HTERT RPE-1 (cell line): ENCODE data around the gene GATA2.

Source experiments
- in situ Hi-C: fragments of 300-500 bp; cut with MboI; formaldehyde crosslinking; loops from 4 replicates; pipeline ENCODE4 v1.14.3; 2020; ENCODE audit warnings: low sequenced_read_pairs

GATA2 gene

DNA sequence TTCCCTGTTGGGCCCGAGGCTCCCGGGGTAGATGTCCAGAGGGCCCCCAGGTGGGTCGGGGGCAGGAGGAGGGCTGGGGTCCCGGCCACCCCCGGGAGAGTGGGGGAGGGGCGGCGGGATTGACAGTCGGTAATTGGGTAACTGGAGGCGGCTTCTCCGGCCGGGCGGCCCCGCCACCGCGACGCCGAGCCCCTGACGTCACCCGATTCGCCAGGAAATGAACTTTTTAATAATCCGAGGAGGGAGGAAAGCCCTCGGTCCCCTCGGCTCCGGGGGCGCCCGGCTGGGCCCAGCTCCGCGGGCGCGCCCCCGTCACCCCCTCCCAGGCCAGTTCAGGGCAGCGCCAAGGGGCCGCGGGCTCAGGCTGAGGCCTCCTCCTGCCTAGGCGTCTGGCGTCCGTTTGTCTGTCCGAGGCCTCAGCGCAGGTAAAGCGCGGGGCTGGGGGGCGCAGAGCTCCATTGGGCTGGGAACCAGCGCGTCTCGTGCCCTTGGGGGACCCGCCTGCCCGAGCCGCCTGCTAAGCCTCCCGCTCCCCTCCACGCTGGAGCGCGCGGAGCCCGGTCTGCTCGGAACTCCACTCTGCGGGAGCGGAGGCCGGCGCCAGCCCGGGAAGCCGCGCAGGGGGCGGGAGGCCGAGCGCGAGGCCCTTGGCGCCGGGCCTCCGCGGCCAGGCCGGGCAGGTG, 3.9 kb downstream of the GATA2 start:
- in situ Hi-C loops, result no loop called here

DNA sequence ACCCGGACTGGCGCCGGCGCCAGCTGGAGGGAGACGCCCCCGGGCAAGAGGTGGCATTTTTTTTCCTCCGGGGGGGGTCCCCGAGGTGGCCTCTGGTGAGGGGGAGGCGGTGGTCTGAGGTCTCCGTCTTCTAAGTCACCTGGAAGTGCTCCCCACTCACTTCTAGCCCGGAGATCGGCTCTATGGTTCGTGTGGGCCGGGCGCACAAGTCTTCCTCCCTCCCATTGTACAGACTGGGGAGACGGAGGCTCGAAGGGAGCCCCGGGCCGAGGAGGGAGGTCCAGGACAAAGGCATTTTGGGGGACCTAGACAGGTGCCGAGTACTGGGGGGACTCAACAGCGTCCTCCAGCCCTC, 4.4 kb downstream of the GATA2 start:
- in situ Hi-C loops, result no loop called here

DNA sequence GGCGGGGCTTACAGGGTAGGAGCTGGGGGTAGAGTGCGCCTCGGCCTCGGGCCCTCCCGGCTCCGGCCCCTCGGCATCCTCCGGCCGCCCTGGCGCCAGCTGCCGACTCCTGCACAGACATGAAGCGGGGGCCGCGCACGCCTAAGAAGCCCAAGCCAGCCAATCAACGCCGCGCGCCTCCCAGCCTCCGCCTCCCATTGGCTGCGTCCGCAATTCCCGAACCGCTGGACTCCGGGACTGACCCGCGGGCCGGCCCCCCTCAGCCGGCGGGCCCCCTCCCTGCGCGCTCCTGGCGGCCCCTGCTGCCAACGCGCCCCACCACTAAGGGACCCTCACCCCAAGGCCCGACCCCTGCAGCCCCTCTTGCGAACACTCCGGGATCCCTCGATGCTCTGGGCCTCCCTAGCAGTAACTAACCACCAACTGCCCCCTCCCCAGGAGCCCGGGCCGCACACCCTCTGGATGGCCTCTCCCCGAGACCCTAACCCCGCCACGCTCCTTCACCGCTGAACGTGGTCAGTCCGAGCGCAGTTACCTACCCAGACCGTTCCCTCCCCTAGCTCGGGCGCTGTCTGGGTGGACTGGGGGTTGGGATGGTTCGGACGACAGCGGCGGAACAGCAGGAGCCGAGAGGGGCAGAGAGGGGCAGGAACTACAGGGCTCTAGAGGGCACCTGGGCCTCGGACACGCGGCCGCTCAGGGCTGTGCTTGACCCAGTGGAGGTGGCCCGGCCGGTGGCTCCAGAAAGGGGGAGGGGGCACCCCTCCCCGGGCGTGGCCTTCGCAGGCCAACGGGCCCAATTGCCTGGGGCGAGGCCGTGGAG, 5.0 kb downstream of the GATA2 start:
- in situ Hi-C loops, result no loop called here

DNA sequence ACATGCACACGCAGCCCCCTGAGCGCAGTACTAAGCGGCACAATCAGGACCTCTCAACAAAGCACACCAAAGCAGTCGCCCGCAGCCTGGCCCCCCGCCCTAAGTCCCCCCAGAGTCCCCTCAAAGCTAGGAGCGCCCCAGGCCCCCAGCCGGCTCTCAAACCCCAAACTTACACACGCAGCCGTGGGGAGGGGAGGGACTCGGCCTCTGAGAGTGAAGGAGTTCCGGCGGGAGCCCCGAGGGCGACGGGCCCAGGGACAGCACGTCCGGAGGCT, 5.5 kb downstream of the GATA2 start:
- in situ Hi-C loops, result no loop called here

DNA sequence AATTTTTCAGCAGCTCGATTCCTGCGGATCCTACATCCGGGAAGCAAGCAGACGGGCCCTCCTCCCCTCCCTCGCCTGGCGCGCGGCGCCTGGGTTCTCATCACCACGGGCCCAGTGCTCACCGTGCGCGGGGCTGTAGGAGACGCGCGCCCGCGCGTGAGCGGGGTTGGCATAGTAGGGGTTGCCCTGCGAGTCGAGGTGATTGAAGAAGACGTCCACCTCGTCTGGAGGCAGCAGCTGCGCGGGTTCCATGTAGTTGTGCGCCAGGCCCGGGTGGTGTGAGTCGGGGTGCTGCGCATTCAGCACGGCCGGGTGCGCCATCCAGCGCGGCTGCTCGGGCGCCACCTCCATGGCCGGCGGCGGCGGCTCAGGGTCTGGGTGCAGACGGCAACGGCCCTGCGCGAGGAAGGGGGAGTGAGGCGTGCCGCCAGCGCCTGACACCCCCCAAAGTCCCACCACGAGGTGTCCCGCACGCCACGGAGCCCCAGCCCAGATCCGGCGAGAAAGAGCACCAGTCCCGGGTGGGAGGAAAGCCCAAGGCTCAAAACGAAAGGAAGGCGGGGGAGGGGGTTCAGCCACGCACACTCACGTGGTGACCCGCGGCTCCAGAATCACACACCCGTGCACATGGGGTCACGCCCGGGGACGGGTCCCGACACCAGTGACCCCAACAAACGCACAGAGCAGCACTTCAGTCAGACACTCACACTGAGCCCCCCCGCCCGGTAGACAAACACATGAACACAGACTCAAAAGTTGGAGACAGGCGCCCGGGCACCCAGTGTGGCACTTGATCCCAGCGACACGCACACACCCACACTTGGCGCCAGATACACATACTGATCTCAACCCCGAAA, 6.1 kb downstream of the GATA2 start:
- in situ Hi-C loops, result no loop called here

DNA sequence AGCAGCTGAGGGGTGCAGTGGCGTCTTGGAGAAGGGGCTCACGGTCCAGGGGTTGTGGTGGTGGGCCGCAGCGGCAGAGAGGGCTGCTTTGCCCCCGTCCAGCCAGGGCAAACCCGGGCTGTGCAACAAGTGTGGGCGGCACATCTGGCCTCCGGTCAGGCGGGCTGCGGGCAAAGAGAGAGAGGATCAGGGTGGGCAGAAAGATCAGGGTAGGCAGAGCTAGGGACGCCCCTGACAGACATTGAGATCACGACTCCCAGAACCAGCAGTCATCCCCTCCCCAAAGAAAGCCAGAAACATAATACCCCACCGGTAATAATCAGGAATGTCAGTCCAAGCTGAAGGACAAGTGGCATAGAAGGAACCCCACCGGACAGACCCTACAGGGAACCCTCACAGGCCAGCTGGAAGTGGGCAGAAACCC, 6.8 kb downstream of the GATA2 start:
- in situ Hi-C loops, result no loop called here

DNA sequence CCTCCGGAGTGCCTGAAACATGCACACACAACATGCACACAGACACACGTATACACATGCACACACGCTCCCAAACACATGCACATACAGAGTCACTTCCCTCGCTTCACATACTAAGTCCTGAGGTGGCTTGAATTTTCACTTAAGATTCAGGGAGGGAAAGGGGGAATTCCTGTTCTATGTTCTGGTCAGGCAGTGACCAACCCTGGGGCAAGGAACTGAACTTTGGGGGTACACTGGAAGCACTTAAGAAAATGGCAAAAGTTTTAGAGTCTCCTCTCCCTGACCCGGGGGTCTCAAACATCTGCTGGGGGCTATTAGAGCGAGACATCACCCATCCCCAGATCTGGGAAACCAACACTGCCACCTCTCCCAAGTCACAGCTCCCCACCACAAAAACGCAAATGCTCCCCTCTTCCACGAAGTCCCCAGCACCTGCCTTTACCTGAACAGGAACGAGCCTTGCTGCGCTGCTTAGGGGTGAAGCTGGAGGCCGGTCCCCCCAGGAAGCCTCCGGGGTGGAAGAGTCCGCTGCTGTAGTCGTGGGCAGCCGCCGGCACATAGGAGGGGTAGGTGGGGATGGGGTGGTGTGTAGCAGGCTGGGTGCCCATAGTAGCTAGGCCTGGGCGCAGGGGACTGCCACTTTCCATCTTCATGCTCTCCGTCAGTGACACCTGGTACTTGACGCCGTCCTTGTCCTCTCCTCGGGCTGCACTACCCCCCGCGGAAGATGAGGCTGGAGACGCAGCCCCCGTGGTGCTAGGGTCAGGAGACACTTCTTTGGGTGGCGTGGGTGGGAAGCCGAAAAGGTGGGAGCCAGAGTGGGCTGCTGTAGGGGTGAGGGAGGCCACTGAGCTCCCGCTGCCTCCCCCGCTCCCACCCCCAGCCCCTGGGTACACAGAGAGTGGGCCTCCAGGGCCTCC, 7.5 kb downstream of the GATA2 start:
- in situ Hi-C loops, result no loop called here

DNA sequence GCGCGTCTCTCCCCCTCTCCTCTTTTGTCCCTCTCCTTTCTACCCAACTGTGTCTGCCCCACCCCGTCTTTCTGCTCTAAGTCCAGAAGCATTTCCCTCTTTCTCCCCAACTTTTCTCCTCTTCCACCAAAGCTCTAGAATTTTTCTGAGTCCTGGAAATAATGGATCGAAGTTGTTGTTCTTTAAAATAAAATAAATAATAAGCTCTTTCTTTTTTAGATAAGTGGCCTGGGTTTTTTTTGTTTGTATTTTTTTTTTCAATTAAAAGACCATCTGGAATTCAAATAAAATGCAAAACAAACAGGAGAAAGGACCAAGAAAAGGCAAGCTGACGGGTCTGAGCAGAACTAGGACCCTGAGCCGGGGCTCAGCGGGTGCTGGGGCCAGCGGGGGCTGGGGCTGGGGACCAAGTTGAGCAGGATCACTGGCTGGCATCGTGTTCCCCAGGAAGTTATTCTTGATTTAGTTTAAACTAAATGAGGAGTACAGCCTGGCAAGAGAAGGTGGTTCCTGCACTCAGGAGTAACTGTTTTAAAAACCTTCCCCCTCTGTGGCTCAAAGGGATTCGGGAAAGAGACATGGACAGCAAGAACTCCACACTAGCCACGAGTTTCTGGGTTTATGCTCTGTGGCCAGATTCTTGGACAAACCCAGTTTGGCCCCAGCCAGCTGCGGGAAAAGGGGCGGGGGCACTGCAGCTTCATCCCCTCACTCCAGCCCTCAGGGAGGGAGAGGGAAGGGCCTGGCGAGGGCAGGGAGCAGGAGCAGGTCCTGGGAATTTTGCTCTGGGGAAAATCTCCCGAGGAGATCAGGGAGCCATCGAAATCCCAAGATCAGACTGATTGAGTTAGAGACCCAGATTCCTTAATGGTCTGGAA, 8.4 kb downstream of the GATA2 start:
- in situ Hi-C loops, result no loop called here

DNA sequence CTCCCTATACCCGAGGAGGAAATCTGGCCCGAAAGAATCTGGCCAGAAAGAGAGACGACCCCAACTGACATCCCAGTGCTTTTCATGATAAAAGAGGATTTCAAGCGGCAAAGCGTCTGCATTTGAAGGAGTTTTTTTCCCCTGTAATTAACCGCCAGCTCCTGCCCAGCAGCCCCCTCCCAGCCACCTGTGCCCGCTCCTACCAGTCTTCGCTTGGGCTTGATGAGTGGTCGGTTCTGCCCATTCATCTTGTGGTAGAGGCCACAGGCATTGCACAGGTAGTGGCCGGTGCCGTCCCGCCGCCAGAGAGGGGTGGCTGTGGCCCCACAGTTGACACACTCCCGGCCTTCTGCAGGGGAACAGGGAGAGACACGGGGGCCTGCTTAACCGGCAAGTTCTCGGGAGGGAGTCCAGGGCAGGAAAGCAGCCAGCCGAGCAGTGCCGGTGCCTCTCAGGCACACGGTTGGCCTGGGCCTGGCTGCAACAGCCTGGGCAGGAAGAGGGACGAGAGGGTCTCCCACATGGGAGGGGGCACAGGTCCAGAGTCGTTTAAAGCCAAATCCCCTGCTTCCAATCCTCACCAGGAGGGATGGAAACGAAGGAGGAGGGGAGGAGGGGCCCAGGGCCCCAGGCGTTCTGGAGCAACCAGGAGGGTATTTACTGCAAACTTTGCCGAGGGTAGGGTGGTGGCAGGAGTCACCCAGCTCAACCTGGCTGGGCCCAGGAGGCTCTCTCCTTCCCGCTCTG, 9.2 kb downstream of the GATA2 start:
- in situ Hi-C loops, result no loop called here

DNA sequence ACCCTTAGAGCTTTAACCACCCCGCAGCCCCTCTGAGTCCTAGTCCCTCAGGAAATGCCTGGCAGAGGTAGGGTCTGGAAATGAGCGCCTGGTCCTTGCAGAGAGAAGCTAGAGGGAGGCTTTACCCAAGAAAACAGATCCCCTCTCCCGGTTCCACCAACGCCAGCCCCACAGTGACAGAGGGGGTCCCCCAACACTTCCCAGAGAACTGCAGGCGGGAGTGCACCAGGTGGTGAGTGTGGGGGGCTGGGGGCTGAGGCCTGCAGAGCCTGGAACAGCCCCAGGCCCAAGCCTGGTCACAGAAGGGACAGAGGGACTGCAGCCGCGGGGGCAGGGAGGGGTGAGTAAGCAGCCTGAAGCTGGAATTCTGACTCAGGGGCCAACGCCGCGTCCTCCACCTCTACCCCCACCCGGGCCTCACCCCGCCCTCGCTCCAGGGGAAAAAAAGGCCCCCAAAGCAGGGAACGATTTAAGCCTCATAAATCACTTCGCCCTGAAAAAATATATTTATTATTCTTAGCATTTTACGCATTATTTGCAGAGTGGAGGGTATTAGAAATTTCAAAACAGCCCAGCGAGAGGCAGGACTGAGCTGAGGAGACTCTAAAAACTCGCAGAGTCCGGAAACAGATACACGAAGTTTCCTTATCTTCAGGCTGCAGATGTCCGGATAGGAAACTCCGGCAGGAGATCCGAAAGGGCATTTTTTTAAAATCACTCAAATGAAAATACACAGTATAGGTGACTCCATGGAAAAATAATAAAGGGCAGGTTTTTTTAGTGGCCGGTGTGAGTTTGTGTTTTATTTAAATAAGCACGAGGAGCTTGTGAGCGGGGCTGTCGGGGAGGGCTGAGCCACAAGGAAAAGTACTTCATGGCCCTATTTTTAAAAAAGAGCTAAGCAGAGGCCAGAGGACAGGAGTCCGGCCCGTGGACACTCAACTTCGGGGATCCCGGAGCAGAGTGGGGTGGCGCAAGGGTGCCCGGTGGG, 10.0 kb downstream of the GATA2 start:
- in situ Hi-C loops, result no loop called here

DNA sequence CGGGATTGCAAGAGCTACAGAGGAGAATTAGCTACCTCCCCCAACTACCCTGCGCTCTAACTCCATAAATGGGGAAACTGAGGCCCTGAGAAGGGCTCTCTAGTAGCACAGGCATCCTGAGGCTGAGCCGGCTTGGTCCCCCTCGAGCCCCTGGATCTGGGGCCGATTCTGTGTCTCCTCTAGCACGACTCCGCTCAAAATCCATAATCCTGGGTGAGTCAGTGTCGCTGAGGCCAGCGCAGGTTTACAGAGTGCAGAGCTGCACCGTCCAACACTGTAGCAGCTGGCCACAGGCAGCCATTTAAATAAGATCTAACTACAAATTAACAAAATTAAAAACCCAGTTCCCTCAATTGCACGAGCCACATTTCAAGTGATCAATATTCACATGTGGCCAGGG, 10.8 kb downstream of the GATA2 start:
- in situ Hi-C loops, result no loop called here

DNA sequence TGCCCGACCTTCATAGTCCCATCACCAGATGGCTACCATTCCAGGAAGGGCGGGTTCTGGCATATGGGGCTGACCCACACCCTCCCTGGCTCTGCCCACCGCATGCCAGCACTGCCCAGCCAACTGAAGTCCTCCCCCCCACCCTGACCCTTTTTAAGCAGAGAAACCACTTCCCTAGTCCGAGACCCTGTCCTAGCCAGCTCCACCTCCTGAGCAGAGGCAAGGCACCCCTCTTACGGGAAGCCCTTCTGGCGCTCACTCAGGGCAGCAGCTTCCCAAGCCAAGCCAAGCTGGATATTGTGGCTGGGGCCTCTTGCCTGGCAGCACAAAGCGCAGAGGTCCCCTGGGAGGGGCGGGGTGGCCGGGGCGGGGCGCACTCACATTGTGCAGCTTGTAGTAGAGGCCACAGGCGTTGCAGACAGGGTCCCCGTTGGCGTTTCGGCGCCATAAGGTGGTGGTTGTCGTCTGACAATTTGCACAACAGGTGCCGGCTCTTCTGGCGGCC, 11.5 kb downstream of the GATA2 start:
- in situ Hi-C loops, result no loop called here

DNA sequence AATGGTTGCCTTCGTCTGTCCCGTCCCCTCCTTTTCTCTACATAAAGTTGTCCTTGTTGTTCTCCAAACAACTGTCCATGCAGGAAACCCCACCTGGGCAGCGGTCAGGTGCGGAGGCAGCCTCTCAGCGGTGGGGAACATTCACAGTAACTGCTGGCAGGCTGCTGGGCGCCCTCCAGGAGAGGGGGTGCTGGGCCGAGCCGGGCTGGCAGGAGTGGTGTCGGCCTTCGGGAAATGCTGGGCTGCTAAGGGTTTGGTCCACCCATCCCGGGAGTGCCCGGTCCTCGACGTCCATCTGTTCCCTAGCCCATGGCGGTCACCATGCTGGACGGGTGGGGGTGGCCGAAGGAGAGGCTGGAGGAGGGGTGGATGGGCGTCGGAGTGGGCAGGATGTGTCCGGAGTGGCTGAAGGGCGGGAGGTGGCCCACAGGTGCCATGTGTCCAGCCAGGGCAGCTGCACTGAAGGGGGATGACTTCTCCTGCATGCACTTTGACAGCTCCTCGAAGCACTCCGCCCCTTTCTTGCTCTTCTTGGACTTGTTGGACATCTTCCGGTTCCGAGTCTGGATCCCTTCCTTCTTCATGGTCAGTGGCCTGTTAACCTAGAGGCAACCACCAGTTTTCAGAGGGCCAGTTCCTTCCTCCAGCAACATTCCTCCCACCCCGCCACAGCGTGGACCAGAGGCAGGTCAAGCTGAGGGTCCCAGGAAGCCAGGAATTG, 12.1 kb downstream of the GATA2 start:
- in situ Hi-C loops, result no loop called here

DNA sequence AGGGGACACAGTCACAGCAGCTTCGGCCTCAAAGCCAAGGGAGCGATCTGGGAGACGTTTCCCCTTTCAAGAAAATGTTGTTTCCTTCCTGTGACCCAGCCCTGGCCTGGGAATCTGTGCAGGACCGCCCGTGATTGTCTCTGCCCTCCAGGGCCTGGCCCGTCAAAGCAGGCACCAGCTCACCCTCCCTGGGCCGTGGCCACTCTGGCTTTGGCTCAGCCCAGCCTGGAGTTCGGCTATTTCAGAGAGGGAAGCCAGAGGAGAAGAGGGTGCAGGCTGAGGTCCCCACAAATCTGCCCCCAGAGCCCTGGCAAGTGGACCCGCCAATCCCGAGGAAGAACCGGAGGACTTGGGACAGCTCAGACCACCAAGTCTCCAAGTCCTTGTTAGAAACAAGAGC, 12.7 kb downstream of the GATA2 start:
- in situ Hi-C loops, result no loop called here

DNA sequence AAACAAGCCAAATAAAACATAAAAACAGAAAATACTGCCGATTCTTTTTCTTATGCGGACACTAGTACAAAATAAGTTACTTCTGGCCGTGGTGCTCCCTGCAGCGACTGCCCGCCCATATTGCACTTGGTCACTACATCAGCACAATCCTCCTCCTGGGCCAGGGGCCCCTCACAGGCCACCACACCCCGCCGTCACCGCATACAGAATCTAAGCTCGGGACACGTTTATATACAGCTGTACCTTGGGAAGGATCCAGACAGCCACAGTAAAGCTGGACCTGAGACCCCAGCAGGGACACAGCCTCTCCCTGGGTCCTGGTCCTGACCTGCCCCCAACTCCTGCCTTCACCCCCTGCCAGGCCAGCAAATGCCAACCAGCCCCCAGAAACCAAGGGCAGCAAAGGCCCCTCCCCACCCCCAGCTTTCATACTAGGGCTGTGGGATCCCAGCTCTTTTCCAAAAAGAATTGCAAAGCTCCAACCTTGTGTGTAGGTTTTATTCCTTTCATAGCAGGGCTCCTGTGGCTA, 13.4 kb downstream of the GATA2 start:
- in situ Hi-C loops, result no loop called here

DNA sequence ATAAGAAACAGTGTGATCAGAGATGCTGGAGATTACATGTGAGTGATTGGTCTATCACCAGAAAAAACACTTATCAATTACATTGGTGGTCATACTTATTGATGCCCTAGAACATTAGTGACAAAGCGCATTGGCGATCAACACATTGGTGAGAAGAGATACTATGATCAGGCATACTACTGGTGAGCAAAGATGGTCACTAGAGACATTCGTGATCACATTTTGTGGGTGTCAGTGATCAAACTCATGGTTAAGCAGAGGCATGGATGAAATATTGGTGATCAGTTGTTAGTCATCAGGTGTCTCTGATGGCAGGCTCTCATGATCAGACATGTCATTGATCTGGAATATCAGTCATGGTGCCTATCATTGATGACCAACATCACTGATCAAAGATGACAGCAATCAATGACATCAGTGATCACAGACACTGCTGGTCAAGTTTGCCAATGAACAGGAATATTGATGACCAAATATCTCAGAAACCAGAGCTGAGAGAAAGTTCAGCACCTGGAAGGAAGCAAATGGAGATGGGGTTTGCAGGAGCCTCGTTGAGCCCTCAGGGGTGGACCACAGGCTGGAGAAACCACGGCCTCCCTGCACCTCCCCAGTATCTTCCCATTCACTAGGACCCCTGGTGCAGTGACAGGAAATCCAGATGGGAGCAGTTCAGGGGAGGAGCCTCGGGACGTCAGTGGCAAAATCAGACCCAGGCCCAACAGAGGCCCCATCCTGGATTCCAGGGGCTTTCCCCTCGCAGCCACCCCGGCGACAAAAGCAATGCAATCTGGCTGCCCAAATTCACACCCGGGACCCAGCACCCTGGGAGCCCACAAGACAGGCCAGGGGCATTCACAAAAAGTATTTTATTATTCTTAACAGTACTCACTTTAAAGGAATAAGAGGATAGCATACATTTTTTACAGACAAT, 14.2 kb downstream of the GATA2 start:
- in situ Hi-C loops, result no loop called here
